GM12878 (cell line): ENCODE measurements around the gene IL10RA. TPM values are rescaled to one million over a fixed set of nuclear protein-coding genes. Genes with fewer than 3 reads are reported as not detected.

Source experiments
- BACH1 ChIP-seq: fragments of 450-650 bp; IDR thresholded peaks from 2 replicates; pipeline ENCODE4 v1.6.1; 2017; ENCODE audit warnings: mild to moderate bottlenecking, borderline replicate concordance
- CBX3 ChIP-seq: fragments of 200-600 bp; sonication (generic); IDR thresholded peaks from 2 replicates; pipeline ENCODE4 v1.6.1; 2016; ENCODE audit warnings: low read depth, borderline replicate concordance
- EED ChIP-seq: sonication (generic); IDR thresholded peaks from 2 replicates; pipeline ENCODE4 v1.6.1; 2016; ENCODE audit warnings: antibody characterized with exemption, low read depth
- EZH2 ChIP-seq: IDR thresholded peaks from 2 replicates; pipeline ENCODE4 v1.6.1; 2012; ENCODE audit warnings: low read depth, mild to moderate bottlenecking, control low read depth, inconsistent platforms, low read length, borderline replicate concordance; ENCODE audit not compliant: control insufficient read depth
- HDAC2 ChIP-seq: fragments of 200-600 bp; sonication (generic); IDR thresholded peaks from 2 replicates; pipeline ENCODE4 v1.6.1; 2017
- IKZF2 ChIP-seq, 2 experiments: fragments of 450-650 bp; IDR thresholded peaks; 2 replicates each; pipeline ENCODE4 v1.6.1; 2017; ENCODE audit warnings: mild to moderate bottlenecking in 2 of 2, moderate library complexity in 2 of 2
- JUND ChIP-seq: IDR thresholded peaks from 2 replicates; pipeline ENCODE4 v1.6.1; 2012; ENCODE audit warnings: low read depth, mild to moderate bottlenecking, low read length, improper control_type of control experiment, moderate library complexity
- NBN ChIP-seq: fragments of 450-650 bp; IDR thresholded peaks from 2 replicates; pipeline ENCODE4 v1.6.1; 2016
- NFXL1 ChIP-seq: fragments of 450-650 bp; IDR thresholded peaks from 2 replicates; pipeline ENCODE4 v1.6.1; 2017; ENCODE audit warnings: antibody characterized with exemption, mild to moderate bottlenecking, borderline replicate concordance
- PAX5 ChIP-seq: IDR thresholded peaks from 2 replicates; pipeline ENCODE4 v1.6.1; 2011; ENCODE audit warnings: low read depth, low read length, borderline replicate concordance
- TBL1XR1 ChIP-seq: IDR thresholded peaks from 2 replicates; pipeline ENCODE4 v1.6.1; 2012; ENCODE audit warnings: low read depth, low read length, improper control_type of control experiment
- ZBTB40 ChIP-seq: fragments of 450-650 bp; IDR thresholded peaks from 2 replicates; pipeline ENCODE4 v1.6.1; 2016; ENCODE audit warnings: mild to moderate bottlenecking, moderate library complexity, borderline replicate concordance
- ZNF687 ChIP-seq: fragments of 450-650 bp; IDR thresholded peaks from 2 replicates; pipeline ENCODE4 v1.6.1; 2017; ENCODE audit warnings: mild to moderate bottlenecking, moderate library complexity
- polyA plus RNA-seq, 11 experiments: library from polyadenylated mRNA; depleted of rRNA in 4 of 11; unstranded in 6 of 11; stranded (reverse) in 5 of 11; fragments of >200 nt; fragmentation: Nextera tagmentation in 4 of 11; fragmentation: Illumina TruSeq in 1 of 11; extraction: Ambion mirVana in 4 of 11; extraction: Trizol in 1 of 11; gene quantifications; 1 replicate in 1 of 11; 2 replicates in 10 of 11; pipeline versions ENCODE4 v1.2.1 to v1.2.3, GENCODE V29; 2011 to 2016; ENCODE audit warnings: inconsistent platforms in 2 of 11, missing spikeins in 2 of 11, low read depth in 1 of 11
- total RNA-seq, 4 experiments: library from RNA; depleted of rRNA in 3 of 4; stranded (reverse); fragments of >200 nt in 3 of 4; fragmentation: Illumina TruSeq in 1 of 4; extraction: Trizol in 1 of 4; gene quantifications; 2 replicates each; pipeline versions ENCODE4 v1.2.1 to v1.2.3, GENCODE V29; 2013 to 2021
- TF ChIP-seq, protein P1 (sequence below): fragments of 450-650 bp; formaldehyde crosslinking; IDR thresholded peaks from 2 replicates; pipeline ENCODE4 v1.4.0; 2020; ENCODE audit warnings: mild to moderate bottlenecking, moderate library complexity
- TF ChIP-seq, protein P2 (sequence below): fragments of 450-650 bp; IDR thresholded peaks from 2 replicates; pipeline ENCODE4 v1.6.1; 2017; ENCODE audit warnings: low read depth, mild to moderate bottlenecking, moderate library complexity

The IL10RA gene
- total and polyA plus RNA-seq, 10 of the 15 experiments (the other 5 are each of a cell fraction or from before 2014, with no cell fraction given): 0.77 to 45.9 (median 9.6) TPM

- no peak for TF ChIP-seq CBX3
- TF ChIP-seq, protein P1, sequence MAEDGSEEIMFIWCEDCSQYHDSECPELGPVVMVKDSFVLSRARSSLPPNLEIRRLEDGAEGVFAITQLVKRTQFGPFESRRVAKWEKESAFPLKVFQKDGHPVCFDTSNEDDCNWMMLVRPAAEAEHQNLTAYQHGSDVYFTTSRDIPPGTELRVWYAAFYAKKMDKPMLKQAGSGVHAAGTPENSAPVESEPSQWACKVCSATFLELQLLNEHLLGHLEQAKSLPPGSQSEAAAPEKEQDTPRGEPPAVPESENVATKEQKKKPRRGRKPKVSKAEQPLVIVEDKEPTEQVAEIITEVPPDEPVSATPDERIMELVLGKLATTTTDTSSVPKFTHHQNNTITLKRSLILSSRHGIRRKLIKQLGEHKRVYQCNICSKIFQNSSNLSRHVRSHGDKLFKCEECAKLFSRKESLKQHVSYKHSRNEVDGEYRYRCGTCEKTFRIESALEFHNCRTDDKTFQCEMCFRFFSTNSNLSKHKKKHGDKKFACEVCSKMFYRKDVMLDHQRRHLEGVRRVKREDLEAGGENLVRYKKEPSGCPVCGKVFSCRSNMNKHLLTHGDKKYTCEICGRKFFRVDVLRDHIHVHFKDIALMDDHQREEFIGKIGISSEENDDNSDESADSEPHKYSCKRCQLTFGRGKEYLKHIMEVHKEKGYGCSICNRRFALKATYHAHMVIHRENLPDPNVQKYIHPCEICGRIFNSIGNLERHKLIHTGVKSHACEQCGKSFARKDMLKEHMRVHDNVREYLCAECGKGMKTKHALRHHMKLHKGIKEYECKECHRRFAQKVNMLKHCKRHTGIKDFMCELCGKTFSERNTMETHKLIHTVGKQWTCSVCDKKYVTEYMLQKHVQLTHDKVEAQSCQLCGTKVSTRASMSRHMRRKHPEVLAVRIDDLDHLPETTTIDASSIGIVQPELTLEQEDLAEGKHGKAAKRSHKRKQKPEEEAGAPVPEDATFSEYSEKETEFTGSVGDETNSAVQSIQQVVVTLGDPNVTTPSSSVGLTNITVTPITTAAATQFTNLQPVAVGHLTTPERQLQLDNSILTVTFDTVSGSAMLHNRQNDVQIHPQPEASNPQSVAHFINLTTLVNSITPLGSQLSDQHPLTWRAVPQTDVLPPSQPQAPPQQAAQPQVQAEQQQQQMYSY (CRISPR knock-in tag): no peak
- TF ChIP-seq ZBTB40: no peak
- no peak for TF ChIP-seq EZH2
- TF ChIP-seq PAX5: peak; percentile 25; the same call in 1 of the 2 replicates
- peak; percentile 10 to 64; a peak in 2 of 4 replicates for TF ChIP-seq IKZF2 (IDR thresholded peaks at IDR 0.05)
- TF ChIP-seq ZNF687: peak; percentile 98
- TF ChIP-seq EED: peak; percentile 6; the same call in 1 of the 2 replicates
- TF ChIP-seq NBN: peak; percentile 67; the same call in 1 of the 2 replicates
- TF ChIP-seq HDAC2: no peak
- peak; percentile 63; the same call in 1 of the 2 replicates for TF ChIP-seq JUND
- TF ChIP-seq TBL1XR1: 0 out of 2 replicates have a peak, but pooled peaks have one; percentile 55
- no peak for TF ChIP-seq NFXL1
- TF ChIP-seq, protein P2, sequence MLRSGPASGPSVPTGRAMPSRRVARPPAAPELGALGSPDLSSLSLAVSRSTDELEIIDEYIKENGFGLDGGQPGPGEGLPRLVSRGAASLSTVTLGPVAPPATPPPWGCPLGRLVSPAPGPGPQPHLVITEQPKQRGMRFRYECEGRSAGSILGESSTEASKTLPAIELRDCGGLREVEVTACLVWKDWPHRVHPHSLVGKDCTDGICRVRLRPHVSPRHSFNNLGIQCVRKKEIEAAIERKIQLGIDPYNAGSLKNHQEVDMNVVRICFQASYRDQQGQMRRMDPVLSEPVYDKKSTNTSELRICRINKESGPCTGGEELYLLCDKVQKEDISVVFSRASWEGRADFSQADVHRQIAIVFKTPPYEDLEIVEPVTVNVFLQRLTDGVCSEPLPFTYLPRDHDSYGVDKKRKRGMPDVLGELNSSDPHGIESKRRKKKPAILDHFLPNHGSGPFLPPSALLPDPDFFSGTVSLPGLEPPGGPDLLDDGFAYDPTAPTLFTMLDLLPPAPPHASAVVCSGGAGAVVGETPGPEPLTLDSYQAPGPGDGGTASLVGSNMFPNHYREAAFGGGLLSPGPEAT: peak; percentile 36; the same call in 1 of the 2 replicates
- peak; percentile 63 for TF ChIP-seq BACH1
Measured at GRCh38 chr11:117985953-117986887, at the start of gene IL10RA (continued).
